GM12873 (cell line): ENCODE measurements around the gene EHHADH.

ENCODE experiments used
- CTCF ChIP-seq: IDR thresholded peaks from 2 replicates; pipeline ENCODE4 v1.5.1; 2012; ENCODE audit warnings: low read depth, mild to moderate bottlenecking, moderate library complexity, low read length, control low read depth; ENCODE audit not compliant: insufficient read depth; ENCODE audit errors: missing control alignments

EHHADH gene

GRCh38 chr3:185197068-185197467 is 56.8 kb downstream of the EHHADH start:
- no peak for TF ChIP-seq CTCF

- TF ChIP-seq CTCF, result no peak
Observed at GRCh38 chr3:185195652-185196051, 58.2 kb downstream of the EHHADH start.

DNA sequence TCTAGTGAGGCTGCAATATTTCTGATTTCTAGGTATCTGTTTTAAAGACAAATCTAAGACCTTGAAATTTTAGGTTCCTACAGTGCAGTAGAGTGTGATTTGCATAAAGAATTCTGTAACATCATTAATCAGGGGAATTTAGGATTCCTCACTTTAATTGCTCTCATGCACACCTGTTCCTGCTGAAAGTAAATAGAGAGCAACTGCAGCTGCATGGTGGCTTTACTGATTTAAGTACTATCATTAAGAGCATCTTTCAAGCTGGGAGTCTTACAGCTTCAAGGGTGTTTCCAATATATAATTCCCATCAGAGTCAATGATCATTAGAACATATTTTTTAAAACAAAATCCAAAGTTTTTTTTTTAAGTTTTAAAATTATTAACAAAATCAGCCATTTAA is 65.0 kb downstream of the EHHADH start:
- no peak for TF ChIP-seq CTCF

GRCh38 chr3:185187391-185187790 is 66.5 kb downstream of the EHHADH start:
- no peak for TF ChIP-seq CTCF

DNA sequence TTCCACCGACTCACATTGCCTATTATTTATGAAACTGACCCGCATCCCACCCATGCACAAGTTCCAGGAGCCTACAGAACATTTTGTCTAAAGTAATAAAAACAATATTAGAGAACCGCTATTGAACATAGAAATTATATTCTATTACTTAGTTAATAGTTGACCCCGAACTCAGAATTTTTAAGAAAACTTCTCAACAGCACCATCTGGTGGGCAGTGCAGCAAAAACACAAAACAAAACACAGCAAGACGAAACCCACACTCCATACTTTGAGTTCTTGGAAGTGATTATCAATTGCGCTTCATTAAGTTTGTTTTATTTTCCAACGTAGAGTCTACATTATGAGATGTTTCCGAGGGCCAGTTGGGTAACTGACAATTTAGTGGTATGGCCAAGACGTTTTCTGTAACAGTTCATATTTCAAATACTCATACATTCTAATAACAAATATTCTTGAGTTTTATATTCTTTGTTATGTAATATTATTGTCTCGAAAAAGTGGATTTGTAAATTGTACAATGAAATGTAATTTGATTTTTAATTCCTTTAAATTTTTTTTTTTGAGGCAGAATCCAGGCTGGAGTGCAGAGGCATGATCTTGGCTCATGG is 77.0 kb downstream of the EHHADH start:
- peak; percentile 66 for TF ChIP-seq CTCF

DNA sequence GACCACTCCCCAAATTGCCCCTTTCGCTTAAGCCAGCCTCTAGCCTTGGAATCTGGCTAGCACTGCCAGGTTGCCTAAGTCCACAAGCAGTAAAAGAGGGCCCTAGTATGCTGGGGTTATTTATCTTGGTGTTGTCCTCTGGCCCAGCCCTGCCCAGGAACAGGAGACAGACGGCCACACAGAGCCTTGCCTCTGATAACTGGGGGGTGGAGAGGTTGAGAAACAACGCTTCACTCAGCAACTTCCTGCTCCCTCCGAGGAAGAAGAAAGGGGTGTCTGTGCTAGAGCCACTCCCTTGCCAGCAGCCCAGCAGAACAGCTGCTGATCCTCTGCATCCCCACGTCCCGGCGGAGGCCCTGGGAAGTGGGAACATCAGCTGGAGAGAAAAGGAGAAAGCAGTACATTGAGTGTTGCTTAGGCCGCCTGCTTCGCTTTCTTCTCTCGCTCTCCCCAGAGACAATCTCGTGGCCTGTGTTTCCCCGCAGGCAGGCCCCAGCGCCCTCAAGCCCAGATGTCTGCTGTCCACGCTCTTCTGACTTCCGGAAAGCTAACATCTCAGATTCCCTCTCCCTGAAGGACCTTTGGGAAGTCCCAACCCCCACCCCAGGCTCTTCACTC is 78.4 kb downstream of the EHHADH start:
- no peak for TF ChIP-seq CTCF

DNA sequence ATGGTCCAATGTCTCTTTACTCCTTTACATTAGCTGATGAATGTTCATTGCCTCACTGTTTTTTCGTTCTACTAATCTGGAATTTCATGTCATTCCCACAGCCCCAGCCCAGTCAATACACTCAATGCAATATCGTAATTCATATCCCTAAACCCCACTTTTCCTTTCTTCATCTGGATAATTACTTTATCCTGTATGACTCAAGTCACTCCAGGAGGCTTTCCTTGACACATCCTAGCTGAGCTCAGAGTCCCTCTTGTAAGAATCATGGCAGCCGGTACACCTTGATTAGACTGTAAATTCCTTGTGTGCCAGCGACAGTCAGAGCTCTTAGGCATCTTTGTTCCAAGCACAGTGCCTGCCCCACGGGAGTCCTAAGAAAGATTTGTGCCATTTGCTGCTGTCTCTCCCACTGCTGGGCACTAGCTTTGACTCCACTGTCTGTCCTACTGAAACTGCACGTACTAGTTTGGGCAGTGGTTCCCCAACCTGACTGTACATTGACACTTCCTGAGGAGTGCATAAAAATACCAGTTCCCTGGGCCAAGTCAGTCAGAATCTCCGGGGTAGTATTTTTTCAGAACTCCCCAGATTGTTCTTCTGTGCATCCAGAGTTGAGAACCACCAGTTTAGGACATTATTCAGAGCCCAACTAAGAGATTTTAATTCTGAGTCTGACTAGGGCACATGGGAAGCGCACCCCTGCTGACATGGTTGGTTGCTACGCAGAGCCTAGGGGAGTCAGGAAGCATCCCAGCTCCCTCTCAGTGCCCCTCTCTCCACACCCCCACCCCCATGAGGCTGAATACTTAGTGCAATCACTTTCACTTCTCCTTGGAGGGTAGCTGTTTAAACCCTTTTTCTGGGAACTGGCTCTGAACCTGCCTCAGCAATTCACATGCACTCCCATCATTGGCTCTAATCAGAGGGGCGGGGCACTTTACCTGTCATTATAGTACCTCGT is 81.5 kb downstream of the EHHADH start:
- no peak for TF ChIP-seq CTCF
